HG02798 (cell line): ENCODE data around the gene TAF3.
"Not testable (repeated sequence)": the region's sequence is repeated elsewhere in the genome, so short reads cannot be mapped to it uniquely, and the experiment has no call there.

Experiments
- ATAC-seq: cut with Tn5 transposase; IDR thresholded peaks from one replicate; pipeline ENCODE4 v1.9.1; 2021; ENCODE audit warnings: mild to moderate bottlenecking; ENCODE audit not compliant: unreplicated experiment, poor library complexity

Gene TAF3, protein sequence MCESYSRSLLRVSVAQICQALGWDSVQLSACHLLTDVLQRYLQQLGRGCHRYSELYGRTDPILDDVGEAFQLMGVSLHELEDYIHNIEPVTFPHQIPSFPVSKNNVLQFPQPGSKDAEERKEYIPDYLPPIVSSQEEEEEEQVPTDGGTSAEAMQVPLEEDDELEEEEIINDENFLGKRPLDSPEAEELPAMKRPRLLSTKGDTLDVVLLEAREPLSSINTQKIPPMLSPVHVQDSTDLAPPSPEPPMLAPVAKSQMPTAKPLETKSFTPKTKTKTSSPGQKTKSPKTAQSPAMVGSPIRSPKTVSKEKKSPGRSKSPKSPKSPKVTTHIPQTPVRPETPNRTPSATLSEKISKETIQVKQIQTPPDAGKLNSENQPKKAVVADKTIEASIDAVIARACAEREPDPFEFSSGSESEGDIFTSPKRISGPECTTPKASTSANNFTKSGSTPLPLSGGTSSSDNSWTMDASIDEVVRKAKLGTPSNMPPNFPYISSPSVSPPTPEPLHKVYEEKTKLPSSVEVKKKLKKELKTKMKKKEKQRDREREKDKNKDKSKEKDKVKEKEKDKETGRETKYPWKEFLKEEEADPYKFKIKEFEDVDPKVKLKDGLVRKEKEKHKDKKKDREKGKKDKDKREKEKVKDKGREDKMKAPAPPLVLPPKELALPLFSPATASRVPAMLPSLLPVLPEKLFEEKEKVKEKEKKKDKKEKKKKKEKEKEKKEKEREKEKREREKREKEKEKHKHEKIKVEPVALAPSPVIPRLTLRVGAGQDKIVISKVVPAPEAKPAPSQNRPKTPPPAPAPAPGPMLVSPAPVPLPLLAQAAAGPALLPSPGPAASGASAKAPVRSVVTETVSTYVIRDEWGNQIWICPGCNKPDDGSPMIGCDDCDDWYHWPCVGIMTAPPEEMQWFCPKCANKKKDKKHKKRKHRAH

GRCh38 chr10:7818295-7819120 lies at the start of gene TAF3:
Gene TAF3 (plus strand): TSS chr10:7818505. CDS start chr10:7818710, 205 bp downstream.
- peak; percentile 92 for ATAC-seq

GRCh38 chr10:7773845-7774801 lies 44.2 kb upstream of the TAF3 start:
- no peak for ATAC-seq

DNA sequence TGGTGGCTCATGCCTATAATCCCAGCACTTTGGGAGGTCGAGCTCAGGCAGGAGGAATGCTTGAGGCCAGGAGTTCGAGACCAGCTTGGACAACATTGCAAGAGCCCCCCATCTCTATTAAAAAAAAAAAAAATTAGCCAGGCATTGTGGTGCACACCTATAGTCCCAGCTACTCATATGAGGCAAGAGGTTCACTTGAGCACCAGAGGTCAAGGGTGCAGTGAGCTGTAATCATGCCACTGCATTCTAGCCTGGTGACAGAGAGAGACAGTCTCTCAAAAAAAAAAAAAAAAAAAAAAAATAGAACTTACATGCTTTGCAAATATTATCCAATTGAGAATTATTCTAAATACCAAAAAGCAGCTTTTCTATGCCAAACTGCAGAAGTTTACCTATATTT lies 41.5 kb upstream of the TAF3 start:
- no peak for ATAC-seq

- ATAC-seq = not testable (repeated sequence)
Observed at GRCh38 chr10:7782194-7782593, 36.1 kb upstream of the TAF3 start.

DNA sequence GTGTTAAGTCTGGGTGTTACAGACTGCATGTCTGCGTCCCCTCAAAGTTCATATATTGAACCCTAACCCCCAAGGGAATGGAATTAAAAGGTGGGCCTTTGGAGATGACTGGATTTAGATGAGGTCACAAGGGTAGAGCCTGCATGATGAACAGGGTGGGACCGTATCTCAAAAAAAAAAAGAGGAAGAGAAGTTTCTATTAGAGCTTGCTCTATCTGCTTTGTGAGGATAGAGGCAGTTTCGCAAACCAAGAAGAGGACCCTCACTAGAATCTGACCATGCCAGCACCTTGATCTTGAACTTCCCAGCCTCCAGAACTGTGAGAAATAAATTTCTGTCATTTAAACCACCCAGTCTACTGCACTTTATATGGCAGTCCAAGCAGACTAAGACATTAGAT lies 31.9 kb upstream of the TAF3 start:
- no peak for ATAC-seq

DNA sequence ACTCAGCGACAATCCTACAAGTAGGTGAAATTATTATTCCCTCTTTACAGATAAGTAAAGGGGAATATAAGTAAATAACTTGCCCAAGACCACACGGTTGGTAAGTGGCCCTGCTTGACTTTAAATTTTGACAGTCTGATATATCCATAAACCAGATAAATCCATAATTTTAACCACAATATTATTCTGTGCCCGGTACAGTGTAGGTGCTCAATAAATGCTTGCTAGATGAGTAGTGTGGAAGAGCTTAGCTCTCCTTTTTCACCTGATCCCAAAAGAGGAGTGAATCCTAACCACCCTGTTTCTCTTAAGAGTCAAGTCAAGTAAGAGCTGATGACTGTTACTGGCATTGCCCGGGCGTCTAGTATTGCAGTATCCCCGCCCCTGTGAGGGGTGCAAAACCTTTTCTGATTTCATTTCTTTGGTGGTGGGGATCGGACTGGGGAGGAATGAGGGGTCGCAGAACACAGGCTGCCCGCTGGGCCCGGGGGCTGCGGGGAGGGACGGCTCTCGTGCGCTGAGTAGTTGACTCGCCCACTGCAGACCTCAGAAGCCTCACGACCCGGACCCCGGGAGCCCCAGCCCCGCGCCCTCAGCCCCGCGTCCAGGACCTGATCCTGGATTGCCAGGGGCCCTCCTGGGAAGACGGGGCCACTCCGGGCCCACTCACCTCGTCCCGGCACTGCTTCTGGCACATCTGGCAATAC lies 31.0 kb upstream of the TAF3 start:
- ATAC-seq = no peak

- ATAC-seq = peak; percentile 98
Observed at GRCh38 chr10:7787857-7788638, 30.3 kb upstream of the TAF3 start, which contains the start of the genes ATP5F1C and KIN. Gene ATP5F1C (plus strand): TSS chr10:7788177. CDS start chr10:7788208, 31 bp downstream. Gene KIN (minus strand): TSS chr10:7787993. CDS start chr10:7787933, 60 bp downstream.

- ATAC-seq = peak; percentile 9
Observed at GRCh38 chr10:7788639-7789286, 29.5 kb upstream of the TAF3 start.

DNA sequence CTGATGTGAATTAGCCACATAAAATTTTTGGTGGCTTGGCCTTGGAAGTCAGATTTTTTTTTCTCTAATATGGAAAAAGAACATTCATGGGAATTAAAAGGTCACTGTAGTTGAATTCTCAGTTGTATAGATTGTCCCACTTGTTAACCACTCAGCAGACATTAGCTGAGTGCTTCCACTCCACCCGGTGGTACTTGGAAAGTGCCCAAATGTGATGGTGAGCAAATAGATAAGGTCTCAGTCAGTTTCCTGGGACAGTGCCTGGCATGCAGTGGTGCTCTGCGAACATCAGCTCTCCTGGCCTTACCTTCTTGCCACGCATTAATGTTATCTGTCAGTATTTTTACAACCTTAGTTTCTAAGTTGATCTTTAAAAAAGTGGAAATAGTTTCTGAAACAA lies 28.9 kb upstream of the TAF3 start:
- ATAC-seq = no peak

- ATAC-seq = no peak
Observed at GRCh38 chr10:7792541-7792940, 25.8 kb upstream of the TAF3 start.

DNA sequence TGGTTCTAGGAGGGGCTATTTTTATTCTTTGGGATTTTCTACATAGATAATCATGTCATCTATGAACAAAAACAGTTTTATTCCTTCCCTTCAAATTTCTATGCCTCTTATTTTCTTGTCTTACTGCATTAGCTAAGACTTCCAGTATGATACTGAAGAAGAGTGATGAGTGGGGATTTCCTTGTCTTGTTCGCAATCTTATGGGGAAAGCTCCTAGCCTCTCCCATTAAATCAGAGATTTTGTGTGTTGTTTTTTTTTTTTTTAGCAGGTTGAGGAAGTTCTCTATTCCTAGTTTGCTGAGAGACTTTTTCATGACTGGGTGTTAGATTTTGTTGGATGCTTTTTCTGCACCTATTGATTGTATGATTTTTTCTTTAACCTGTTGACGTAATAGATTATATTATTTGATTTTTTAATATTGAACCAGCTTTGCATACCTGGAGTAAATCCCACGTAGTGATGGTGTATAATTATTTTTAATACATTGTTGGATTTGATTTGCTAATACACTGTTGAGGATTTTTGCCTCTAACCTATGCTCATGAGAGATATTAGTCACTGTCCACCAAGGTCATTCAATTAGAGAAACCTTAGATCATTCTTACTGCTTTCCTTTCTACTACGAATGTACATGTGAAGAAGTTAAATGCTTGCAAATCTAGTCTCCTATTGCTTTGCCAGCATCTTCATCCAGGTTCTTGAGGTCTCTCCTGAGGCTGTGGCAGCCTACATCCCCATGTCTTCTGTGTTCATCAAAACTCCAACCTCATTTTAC lies 23.9 kb upstream of the TAF3 start:
- no peak for ATAC-seq

- ATAC-seq = no peak
Observed at GRCh38 chr10:7795605-7796004, 22.7 kb upstream of the TAF3 start.

GRCh38 chr10:7797582-7797981 lies 20.7 kb upstream of the TAF3 start:
- no peak for ATAC-seq

- ATAC-seq = no peak
Observed at GRCh38 chr10:7802606-7803005, 15.7 kb upstream of the TAF3 start.

DNA sequence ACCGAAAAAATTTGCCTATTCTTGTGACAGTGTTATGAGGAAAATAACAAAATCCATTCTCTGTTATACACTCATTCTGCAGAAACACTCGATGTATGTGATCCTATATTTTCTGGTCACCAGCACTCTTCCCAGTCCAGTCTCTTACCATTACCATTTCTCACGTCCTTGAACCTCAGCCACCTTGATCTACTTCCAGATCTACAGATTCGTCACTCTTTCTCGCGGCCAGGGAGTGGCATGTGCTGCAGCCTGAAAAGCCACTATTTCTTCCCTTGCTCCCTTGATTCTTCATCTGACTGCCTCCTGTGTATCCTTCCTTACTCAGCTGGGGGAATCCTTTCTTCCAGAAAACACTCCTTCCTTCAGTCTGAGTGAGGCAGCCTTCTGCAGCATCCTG lies 14.1 kb upstream of the TAF3 start:
- no peak for ATAC-seq

DNA sequence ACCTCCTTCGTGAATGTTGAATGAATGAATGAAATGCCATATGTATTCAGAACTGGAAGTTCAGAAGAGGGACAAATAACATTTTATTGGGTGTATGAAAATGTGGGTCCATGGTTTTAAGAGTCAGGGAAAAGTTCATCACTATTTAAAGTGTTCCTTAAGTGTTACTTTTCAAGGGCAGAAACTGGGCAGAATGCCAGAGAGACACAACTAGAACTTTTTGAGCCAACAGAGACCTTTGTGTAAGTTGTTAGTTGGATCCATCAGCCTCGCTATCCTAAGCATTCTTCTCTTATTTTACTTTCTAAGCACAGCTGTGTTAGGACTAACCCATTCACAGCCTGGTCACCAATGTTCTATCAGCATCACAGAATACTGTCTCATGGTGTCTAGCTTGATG lies 13.6 kb upstream of the TAF3 start:
- ATAC-seq = no peak
